Measurements from ENCODE around the gene PCBP3.

DNA sequence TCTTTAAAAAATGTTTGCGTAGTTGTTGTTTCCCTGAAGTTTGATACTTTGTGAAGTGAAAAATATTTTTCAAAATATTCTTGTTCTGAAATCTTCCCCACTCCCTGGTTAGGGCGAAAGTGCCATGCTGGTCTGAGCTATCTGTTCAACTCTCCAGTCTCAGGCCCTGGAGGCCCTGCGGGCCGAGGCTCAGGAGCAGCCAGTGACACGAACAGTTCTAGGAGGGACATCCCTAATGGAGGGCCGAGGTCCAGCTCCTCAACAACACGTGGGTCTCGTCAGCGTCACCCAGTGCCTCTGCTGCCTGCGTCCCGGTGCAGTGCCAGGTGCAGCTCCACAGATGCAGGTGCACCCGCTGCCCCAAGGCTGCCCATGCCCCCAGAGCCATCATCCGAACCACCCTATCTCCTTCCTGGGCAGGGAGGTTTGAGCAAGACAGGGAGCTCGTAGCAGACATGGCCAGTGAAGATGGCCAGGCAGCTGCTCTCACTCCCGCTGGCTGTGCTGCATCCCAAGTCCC lies 268.3 kb downstream of the PCBP3 start:
- TF ChIP-seq, protein P1, sequence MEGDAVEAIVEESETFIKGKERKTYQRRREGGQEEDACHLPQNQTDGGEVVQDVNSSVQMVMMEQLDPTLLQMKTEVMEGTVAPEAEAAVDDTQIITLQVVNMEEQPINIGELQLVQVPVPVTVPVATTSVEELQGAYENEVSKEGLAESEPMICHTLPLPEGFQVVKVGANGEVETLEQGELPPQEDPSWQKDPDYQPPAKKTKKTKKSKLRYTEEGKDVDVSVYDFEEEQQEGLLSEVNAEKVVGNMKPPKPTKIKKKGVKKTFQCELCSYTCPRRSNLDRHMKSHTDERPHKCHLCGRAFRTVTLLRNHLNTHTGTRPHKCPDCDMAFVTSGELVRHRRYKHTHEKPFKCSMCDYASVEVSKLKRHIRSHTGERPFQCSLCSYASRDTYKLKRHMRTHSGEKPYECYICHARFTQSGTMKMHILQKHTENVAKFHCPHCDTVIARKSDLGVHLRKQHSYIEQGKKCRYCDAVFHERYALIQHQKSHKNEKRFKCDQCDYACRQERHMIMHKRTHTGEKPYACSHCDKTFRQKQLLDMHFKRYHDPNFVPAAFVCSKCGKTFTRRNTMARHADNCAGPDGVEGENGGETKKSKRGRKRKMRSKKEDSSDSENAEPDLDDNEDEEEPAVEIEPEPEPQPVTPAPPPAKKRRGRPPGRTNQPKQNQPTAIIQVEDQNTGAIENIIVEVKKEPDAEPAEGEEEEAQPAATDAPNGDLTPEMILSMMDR (IDR thresholded peaks at IDR 0.05): no peak
- TF ChIP-seq POLR2A (IDR thresholded peaks at IDR 0.05): no peak

Data from right lobe of liver (tissue), 4 donors.